RCC 7860 (cell line): ENCODE results near the gene DIO3.
"Not testable (repeated sequence)": the region's sequence is repeated elsewhere in the genome, so short reads cannot be mapped to it uniquely, and the experiment has no call there.

Experiments used
- DNase-seq: peaks from one replicate; pipeline ENCODE4 v3.0.0-alpha.2; 2015; ENCODE audit warnings: low spot score
- FAIRE-seq: peaks from 2 replicates; lab custom pipeline; 2012; peaks lifted over from hg19 to GRCh38; lab: Jason Lieb, UNC

Gene DIO3

GRCh38 chr14:101557321-101557695 lies 4.0 kb upstream of the DIO3 start:
- DNase-seq, result no peak
- FAIRE-seq, result no peak

GRCh38 chr14:101557811-101558738 lies 3.2 kb upstream of the DIO3 start:
- DNase-seq (no peak), FAIRE-seq (no peak)

- DNase-seq, result no peak
- no peak for FAIRE-seq
Measured at GRCh38 chr14:101558739-101559240, 2.5 kb upstream of the DIO3 start.

- FAIRE-seq, result no peak
- no peak for DNase-seq
Measured at GRCh38 chr14:101559250-101559623, 2.1 kb upstream of the DIO3 start.

GRCh38 chr14:101559624-101560533 lies 1.4 kb upstream of the DIO3 start:
- FAIRE-seq (no peak), DNase-seq (no peak)

GRCh38 chr14:101560534-101561113 lies 671 bp upstream of the DIO3 start:
- FAIRE-seq (no peak), DNase-seq (no peak)

- FAIRE-seq (no peak), DNase-seq (no peak)
Measured at GRCh38 chr14:101561897-101562490, 699 bp downstream of the DIO3 start.

DNA sequence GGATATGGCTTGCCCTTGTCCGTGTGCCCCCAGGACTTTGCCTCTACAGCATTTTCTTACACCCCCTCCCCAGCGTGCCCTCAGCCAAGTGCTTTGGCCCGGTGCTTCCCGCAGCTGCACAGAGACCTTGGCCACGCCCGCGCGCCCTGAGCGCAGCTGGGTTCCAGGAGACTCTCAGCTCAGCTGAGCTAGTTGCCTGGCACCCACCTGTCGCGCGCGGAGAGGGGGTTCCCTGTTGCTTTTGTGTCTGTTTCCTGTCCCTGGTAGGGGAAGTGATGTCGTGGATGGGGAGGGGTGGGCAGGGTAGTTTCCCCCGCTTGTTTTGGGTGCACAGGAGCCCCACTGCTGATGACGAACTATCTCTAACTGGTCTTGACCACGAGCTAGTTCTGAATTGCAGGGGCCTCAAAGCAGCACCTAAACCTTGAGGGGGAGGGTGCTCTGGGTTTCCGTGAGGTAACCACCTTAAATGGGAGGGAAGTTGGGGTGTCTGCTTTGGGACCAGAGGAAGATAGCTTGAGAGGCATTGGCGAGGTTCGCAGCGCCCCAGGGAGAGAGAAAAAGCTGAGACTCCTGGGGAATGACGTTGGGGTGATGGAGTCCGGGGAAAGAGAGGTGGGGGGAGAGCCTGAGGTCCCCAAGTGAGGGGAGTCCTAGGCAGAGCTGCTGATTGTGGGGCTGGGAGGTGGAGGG lies 1.5 kb downstream of the DIO3 start:
- FAIRE-seq, result no peak
- no peak for DNase-seq

DNA sequence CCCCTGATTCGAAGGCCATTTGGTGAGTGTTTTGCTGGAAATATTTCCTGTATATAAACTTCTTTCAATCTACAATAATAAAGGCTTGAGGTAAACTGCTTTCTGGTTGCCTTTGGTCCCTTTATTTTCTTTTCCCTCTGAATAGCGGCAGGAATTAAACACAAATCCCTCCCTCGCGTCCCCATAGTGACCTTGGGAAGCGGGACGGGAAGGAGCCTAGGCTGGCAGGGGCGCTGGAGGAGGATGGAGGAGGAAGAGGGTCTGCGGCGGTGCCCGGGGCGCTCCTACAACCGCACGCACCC lies 2.0 kb downstream of the DIO3 start:
- FAIRE-seq, result no peak
- no peak for DNase-seq

DNA sequence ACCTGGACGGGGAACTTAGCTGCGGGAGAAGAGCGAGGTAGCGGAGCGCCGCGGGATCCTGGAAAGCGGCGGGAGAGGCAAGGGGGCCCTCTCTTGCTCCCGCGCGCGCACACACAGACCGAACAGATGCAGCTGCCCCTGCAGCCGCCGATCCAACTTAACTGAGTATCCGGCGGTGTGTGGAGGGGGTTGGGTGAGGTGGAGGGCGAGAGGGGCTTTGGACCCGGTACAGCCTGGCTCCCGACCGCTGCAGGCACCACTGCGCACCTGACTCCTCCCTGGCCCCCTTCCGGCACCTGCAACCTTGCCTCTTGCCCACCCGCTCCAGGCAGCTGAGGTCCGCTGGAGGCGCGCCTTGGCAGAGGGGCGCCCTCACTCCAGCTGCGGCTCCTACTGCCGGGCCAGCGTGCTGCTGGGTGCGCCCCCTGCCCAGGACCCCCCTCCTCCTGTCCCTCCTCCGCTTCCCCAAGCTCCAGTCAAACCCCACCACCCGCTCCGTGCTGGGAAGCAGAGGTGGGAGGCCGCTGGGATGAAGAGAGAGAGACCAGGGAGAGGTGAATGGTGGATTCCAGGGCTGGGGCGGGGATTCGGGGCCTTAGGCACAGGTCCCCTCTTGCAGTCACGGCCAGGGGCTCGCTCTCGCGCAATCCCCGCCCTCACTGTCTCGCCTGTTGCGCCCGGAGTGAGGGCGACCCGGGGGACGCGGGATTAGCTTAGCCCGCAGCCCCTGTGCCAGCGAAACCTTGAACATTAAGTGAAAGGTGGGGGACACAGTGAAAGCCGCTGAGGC lies 2.6 kb downstream of the DIO3 start:
- no peak for FAIRE-seq
- DNase-seq, result no peak

DNA sequence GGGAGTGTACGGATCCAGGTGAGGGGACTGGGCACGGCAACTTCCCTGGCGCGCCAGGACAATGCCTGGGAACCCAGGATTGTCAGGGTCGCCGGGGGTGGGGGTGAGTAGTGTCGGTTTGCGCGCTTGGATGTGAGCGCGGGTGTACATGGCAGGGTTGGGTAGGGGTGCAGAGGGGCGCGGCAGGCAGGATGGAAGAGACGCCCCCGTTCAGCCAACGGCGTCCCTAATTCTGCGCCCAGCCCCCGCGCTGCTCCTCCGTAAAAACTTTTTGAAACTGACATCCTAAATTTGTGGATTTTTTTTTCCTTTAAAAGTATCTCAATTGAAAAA lies 3.1 kb downstream of the DIO3 start:
- no peak for FAIRE-seq
- no peak for DNase-seq

DNA sequence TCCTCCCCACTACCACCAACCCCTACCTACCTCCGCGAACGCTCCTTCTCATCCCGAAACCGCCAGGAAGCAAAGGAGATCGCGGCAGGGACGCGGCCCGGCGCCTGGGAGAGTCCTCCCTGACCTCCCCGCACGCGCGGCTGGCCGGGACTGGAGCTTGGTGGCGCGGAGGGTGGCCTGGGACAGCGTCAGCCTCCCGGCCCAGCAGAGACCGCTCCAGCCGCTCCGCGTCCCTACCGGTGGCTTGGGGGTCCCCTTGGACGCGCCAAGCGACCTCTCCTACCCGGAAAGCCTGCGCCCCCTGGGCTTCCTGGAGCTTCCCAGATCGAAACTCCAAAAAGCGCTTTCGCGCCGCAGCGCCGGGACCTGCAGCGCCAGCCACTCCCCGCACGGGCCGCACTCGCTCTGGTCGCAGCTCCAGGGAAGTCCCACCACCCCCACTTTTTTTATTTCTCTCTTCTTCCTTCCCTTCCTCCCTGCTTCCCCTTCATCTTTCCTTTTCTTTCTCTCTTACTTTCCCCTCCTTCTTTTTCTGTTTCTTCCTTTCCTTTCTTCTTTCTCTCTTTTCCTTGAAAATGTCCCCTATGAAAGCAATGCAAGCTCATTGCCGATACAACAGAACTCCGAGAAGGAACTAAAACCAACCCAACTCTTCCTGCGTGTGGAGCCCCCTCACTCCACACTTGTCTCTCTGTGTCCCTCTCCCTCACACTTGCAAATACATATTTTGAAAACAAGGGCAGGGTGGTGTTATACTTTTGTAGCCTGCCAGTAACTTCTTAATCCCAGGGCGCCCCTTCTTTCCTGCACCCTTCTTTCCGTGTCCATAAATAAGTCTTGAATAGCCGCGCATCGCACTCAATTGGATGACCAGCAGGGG lies 3.8 kb downstream of the DIO3 start:
- no peak for DNase-seq
- no peak for FAIRE-seq

DNA sequence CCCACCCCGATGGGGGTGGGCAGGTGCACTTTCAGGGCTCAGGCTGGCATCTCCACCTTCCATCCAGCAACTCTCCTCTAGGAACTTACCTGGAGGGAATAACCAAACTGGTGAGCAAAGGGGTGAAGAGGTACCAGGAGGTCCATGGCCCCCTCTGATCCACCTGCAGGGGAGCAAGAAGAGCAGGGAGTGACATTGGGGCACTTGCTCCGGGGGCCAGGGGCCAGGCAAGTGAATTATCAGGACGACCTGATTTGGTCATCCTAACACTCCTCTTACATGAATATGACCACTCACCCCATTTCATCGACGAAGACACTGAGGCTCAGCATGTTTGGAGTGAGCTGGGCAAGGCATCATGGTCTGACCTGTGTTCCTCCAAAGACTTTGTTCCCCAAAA lies 6.0 kb downstream of the DIO3 start:
- FAIRE-seq (no peak), DNase-seq (no peak)

DNA sequence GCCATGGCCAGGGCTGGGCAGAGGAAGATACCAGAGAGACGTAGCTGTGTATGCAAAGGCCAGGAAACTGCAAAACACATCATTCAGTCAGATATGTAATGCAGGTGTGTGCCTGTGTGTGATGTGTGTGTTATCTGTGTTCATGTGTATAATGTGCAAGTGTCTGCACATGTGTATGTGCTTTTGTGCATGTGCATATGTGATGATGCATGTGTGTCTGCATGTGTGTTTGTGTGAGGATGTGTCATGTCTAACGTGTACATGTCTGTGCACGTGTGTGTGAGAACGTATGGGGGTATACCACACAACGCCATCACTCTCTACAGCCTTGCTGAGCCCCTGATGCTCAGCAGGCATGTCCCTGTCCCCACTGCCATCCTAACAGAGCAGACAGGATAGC lies 9.7 kb downstream of the DIO3 start:
- DNase-seq (no peak), FAIRE-seq (no peak)

DNA sequence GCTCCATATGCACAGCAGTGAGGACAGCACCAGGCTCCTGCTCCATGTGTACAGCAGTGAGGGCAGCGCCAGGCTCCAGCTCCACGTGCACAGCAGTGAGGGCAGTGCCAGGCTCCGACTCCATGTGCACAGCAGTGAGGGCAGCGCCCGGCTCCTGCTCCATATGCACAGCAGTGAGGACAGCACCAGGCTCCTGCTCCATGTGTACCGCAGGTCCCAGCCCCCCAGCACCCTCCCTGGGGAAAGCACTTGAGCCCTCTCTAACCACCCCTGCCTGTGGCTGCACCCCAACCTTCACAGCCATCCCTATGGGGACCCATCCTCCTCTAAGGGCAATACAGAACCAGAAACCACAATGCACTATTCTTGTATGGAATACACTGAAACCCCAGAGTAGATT lies 11.2 kb downstream of the DIO3 start:
- not testable (repeated sequence) for DNase-seq, FAIRE-seq

DNA sequence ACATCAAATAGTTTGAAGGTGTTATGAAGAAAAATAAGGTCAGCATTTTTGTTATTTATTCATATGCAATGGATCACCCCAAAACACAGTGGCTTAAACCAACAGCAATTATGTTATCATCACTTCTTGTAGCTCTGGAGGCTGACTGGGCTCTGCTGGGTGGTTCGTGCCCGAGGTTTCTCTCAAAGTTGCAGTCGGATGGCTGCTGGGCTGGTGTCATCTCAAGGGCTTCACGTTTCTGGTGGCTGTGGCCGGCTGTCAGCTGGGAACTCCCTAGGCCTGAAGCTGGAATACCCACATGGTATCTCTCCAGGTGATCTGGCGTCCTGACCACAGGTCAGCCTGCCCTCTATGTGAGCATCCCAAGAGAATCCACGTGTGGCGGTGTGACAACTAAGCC lies 12.0 kb downstream of the DIO3 start:
- no peak for DNase-seq
- FAIRE-seq, result no peak

DNA sequence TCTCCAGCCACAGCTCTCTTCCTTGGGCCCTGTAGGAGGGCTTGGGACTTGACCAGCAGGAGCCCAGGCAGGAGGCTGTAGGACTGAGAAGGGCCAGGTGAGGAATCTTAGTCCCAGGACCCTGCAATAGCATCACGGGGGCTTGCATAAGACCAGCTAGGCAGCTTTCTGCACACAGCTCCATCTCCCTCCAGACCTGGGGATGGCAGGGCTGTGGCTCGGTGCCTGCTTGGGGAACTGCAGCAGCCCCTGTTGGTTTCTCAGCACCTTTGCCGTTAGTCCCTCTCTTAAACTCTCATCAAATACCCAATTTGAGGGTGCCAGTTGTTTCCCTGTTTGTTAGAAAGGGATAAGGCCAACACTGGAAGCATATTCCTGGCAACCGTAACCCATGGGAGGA lies 14.3 kb downstream of the DIO3 start:
- no peak for FAIRE-seq
- no peak for DNase-seq

DNA sequence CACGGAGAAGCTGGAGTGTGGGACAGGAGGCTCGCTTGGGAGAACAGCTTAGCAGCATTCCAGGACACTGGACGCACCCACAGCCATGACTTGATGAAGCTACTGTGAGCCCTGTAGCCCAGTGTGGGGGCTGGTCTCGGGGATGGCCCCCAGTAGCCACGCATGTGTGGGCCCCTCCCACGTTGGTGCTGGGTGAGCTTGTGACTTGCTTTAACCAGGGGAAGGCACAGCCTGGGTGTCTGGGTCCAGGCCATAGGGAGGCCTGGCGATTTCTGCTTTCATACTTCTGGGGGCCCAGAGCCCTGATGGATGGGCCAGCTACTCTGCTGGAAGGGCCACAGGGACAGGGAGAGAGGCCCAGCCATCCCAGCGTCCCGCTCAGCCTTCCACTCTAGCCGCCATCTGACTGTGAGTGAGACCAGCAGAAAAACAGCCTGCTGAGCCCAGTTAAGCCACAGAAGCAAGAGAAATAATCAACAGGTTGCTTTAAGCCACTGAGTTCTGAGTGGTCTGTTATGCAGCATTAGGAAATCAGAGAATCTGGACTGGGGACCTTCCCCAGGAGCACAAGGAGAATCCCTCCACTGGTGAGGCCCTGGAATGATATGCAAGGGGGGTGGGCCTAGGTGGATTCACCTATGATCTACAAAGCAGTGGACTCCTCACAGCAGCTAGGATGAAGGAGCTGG lies 16.1 kb downstream of the DIO3 start:
- DNase-seq, result no peak
- no peak for FAIRE-seq
